ENCODE data around the gene KRT81.
A peak's percentile ranks its signal among the peaks of the same experiment; 100 is the strongest.

KRT81 gene

DNA sequence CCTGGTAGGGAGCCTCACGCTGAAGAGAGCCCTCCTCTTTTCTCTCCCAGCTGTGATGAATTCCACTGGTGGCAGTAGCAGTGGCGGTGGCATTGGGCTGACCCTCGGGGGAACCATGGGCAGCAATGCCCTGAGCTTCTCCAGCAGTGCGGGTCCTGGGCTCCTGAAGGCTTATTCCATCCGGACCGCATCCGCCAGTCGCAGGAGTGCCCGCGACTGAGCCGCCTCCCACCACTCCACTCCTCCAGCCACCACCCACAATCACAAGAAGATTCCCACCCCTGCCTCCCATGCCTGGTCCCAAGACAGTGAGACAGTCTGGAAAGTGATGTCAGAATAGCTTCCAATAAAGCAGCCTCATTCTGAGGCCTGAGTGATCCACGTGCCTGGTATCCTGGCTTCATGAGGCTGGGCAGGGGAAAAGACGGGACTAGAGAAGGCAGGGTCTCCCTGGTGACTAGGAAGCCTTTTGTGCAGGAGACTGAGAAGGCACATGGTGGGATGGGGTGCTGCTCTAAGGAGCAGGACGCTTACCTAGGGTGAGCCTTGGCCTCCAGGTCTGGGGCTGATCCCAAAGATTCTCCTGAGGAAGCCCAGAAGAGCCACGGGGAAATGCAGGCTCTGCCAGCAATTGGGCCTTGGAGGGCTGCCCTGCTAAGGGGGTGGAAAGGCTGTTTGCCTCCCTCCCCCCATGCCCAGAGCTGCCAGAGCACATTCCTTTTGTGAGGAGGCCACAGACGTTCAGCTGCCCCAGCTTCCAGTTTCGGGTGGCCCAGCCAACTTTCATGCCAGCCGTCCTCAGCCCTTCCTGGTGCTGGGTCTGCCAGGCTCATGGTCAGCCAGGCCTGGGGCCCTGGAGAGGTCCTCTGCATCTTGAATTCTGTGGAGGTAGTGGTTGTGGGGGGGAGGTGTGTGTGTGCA lies 42.5 kb downstream of the KRT81 start:
- DNase-seq (ENCODE audit: low read depth in 2 of 2): peak in 1 of 2 donors; percentile 53
- TF ChIP-seq, protein P1, sequence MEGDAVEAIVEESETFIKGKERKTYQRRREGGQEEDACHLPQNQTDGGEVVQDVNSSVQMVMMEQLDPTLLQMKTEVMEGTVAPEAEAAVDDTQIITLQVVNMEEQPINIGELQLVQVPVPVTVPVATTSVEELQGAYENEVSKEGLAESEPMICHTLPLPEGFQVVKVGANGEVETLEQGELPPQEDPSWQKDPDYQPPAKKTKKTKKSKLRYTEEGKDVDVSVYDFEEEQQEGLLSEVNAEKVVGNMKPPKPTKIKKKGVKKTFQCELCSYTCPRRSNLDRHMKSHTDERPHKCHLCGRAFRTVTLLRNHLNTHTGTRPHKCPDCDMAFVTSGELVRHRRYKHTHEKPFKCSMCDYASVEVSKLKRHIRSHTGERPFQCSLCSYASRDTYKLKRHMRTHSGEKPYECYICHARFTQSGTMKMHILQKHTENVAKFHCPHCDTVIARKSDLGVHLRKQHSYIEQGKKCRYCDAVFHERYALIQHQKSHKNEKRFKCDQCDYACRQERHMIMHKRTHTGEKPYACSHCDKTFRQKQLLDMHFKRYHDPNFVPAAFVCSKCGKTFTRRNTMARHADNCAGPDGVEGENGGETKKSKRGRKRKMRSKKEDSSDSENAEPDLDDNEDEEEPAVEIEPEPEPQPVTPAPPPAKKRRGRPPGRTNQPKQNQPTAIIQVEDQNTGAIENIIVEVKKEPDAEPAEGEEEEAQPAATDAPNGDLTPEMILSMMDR (IDR thresholded peaks at IDR 0.05; ENCODE audit: low read depth, low read length): no peak
- H3K4me3 ChIP-seq (replicated peaks in 1 of 2; ENCODE audit: low read depth in 2 of 2, low read length in 2 of 2): no peak overlapping the region

DNA sequence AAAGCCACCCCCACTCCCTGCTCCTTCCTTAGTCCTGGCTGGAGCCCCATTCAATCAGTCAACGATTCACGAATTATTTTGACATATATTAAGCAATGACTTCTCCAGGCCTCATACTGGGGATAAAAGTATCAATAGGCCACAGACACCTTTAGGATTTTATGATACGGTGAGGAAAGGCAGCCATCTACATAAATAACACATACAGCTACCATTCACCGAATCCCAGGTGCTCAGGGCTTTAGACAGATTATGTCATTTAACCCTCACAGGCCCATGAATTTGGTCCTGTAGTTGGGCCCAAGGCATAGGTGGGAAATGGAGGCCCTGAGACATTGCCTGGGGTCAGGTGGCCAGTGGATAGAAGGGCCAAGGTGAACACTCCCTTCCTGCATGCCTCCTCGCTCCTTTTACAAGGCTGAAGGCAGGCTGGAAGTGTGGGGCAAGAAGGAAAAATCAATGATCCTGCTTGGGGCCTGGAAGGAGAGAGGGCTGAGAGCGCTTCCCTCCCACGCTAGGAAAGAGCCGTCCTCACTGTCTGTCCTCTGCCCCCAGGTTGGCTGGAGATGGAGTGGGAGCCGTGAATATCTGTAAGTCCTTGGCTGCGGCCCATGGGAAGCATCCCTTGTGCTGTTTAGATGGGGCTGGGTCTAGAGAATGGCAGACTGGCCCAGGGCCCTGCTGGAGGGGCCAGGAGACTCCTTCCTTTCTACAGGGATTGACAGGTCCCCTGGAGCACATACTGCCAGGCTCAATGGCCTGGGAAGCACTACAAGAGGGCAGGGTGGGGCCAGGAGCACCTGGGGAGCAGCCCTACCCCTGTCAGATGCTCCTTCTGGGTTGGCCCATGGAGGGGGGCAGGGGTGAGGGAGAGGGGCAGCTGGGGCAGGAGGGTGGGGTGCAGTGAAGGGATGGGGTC lies 43.5 kb downstream of the KRT81 start:
- DNase-seq (ENCODE audit: low read depth in 2 of 2): no peak

DNA sequence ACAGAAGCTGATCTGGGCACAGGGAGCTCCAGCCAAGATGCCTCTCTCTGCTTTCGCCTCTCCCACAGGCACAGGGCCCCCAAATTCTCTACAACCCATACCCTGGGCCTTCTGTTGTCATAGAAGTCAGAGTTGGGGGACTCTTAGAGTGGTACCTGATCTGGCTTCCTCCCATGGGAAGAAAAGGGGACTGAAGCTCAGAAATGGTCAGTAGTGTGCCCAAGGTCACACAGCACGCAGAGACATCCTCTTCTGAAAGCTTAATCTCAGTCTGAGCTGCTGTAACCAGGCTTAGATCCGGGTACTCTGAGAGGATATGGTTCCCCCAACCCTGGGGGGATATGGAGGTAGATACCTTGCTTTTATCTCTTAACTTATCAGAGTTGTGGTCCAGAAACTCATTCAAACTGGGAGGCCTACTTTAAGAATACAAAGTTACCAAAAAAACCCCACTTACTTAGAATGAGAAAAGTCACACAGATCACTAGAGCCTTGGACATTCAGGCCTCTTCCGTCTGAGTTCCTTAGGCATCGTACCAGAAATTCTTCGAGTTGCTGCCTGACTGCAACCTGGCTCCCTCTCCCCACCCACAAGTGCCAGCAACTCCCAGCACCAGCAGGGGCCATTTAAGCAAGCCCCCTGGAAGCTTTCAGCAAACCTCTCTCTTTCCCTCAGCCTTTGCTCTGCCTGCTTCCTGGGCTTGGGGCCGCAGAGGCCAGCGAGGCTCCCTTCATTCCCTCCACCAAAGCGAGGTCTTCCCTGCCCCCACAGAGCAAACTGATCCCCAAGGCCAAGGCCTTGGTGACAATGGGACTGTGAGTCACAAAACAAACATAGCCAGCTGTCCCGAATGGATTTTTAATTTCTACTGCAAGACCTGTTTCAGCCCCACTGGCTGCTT lies 44.4 kb downstream of the KRT81 start:
- H3K4me3 ChIP-seq (replicated peaks in 1 of 2; ENCODE audit: low read depth in 2 of 2, low read length in 2 of 2): peak overlapping the region in 1 of 2 donors; percentile 13
- no peak for DNase-seq (ENCODE audit: low read depth in 2 of 2)
- TF ChIP-seq, protein P1 (IDR thresholded peaks at IDR 0.05; ENCODE audit: low read depth, low read length): no peak

More for the DNA sequence above, 43.5 kb downstream of the KRT81 start:
- TF ChIP-seq, protein P1 (IDR thresholded peaks at IDR 0.05; ENCODE audit: low read depth, low read length): no peak
- no peak overlapping the region for H3K4me3 ChIP-seq (replicated peaks in 1 of 2; ENCODE audit: low read depth in 2 of 2, low read length in 2 of 2)

DNA sequence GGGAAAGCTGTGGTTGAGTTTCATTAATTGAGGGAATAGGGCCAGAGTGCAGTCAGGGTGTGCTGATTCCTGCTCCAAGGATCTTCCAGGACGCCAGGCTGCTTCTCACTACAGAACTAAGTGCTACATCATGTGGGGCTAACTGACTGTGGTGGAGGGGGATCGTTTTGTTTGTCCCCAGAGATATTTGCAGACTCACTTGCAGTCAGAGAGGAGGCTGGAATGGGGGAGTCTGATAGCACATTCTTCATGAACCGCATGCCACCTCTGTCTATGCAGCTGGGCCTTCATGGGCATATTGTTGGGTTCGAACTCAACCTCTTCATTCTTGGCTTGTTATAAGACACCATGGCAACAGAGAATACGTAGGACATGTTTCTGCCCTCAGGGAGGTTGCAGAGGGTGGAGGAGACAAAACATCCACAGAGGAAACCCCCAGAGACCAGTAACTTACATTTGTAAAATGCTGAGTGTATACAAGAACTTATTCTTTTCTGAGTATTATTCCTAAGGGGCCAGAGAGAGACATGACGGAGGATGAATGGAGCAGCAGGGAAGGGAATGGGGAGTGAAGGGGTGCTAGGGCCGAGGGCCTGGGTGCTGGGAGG lies 45.3 kb downstream of the KRT81 start:
- no peak for DNase-seq (ENCODE audit: low read depth in 2 of 2)
- H3K4me3 ChIP-seq (replicated peaks in 1 of 2; ENCODE audit: low read depth in 2 of 2, low read length in 2 of 2): peak overlapping the region in 1 of 2 donors; percentile 7
- TF ChIP-seq, protein P1 (IDR thresholded peaks at IDR 0.05; ENCODE audit: low read depth, low read length): no peak

DNA sequence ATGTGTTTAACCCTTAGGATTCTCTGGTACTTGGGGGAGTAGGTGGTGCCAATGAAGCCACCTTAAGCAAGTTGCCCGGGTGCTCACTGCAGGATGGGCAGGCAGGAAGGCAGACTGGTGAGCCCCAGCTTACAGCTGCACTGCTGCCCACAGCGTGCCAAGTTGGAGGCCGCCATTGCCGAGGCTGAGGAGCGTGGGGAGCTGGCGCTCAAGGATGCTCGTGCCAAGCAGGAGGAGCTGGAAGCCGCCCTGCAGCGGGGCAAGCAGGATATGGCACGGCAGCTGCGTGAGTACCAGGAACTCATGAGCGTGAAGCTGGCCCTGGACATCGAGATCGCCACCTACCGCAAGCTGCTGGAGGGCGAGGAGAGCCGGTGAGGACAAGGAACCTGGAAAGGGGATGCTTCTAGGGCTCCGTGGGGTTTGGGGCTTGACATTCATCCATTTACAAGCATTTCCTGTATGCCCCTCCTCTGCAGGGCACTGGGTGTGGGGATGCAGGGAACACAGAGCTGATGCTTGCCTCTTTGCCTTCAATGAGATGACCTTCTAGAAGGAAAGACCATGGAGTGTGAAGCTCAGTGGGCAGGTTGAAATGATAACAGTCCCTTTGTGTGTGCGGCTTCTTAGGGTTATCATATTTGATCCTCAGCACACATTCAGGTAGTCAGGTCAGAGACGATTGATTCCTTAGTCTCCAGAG lies 45.9 kb downstream of the KRT81 start:
- no peak for DNase-seq (ENCODE audit: low read depth in 2 of 2)
- TF ChIP-seq, protein P1 (IDR thresholded peaks at IDR 0.05; ENCODE audit: low read depth, low read length): no peak
- peak overlapping the region in 1 of 2 donors; percentile 28 for H3K4me3 ChIP-seq (replicated peaks in 1 of 2; ENCODE audit: low read depth in 2 of 2, low read length in 2 of 2)
